PC-3 (cell line): ENCODE data around the gene CTXN1. TPM values are rescaled to one million over a fixed set of nuclear protein-coding genes. Genes with fewer than 3 reads are reported as not detected.

Experiments
- ATAC-seq: fragments of 200-7000 bp; cut with Tn5 transposase; 2 replicates; pipeline ENCODE4 v1.9.1; 2020; ENCODE audit warnings: mild to moderate bottlenecking, moderate library complexity
- BruUV-seq: library from RNA; stranded (reverse); fragments of 400-500 nt; replicated peaks from 2 replicates; lab custom pipeline; 2021; lab: Mats Ljungman, UMichigan
- CTCF ChIA-PET: fragments of 300-600 bp; sonication (Branson Sonifier 250); formaldehyde crosslinking; loops from one replicate; lab custom pipeline; 2022; ENCODE audit warnings: antibody characterized with exemption; lab: Charles Lee
- POLR2A ChIA-PET: fragments of 300-600 bp; sonication (Branson Sonifier 250); formaldehyde crosslinking; loops from one replicate; lab custom pipeline; 2022; ENCODE audit warnings: antibody characterized with exemption; ENCODE audit not compliant: unreplicated experiment; lab: Charles Lee
- DNase-seq: peaks from one replicate; pipeline ENCODE4 v3.0.0-alpha.2; 2015
- H2AFZ ChIP-seq: fragments of 300-600 bp; sonication (generic); 2 replicates; pipeline ENCODE4 v1.6.0; 2016; ENCODE audit warnings: antibody characterized with exemption, low read length
- H3F3A ChIP-seq: fragments of 300-600 bp; sonication (generic); one replicate; pipeline ENCODE4 v1.6.0; 2017; ENCODE audit warnings: antibody characterized with exemption, low read length, control low read depth, mild to moderate bottlenecking; ENCODE audit not compliant: unreplicated experiment
- H3K27ac ChIP-seq: fragments of 300-600 bp; sonication (generic); 2 replicates; pipeline ENCODE4 v1.5.1; 2016; ENCODE audit warnings: mild to moderate bottlenecking, low read length
- H3K27me3 ChIP-seq: fragments of 300-600 bp; sonication (generic); 2 replicates; pipeline ENCODE4 v1.6.1; 2016; ENCODE audit warnings: low read length, mixed read lengths
- H3K36me3 ChIP-seq: fragments of 300-600 bp; sonication (generic); 2 replicates; pipeline ENCODE4 v1.6.1; 2016; ENCODE audit warnings: low read depth, mixed run types, low read length, mixed read lengths
- H3K4me1 ChIP-seq: fragments of 300-600 bp; sonication (generic); 2 replicates; pipeline ENCODE4 v1.5.1; 2016; ENCODE audit warnings: low read length; ENCODE audit not compliant: insufficient read depth
- H3K4me2 ChIP-seq: fragments of 300-600 bp; sonication (generic); 2 replicates; pipeline ENCODE4 v1.6.0; 2016; ENCODE audit warnings: low read length
- H3K4me3 ChIP-seq: fragments of 300-600 bp; sonication (generic); 2 replicates; pipeline ENCODE4 v1.5.1; 2016; ENCODE audit warnings: mild to moderate bottlenecking, low read length, mixed read lengths
- H3K79me2 ChIP-seq: fragments of 300-600 bp; sonication (generic); 2 replicates; pipeline ENCODE4 v1.6.1; 2017; ENCODE audit warnings: low read length, mixed read lengths
- H3K9ac ChIP-seq: fragments of 300-600 bp; sonication (generic); 2 replicates; pipeline ENCODE4 v1.6.0; 2016; ENCODE audit warnings: mild to moderate bottlenecking, low read length
- H3K9me2 ChIP-seq: fragments of 300-600 bp; sonication (generic); replicated peaks from 2 replicates; pipeline ENCODE4 v1.6.1; 2016; ENCODE audit warnings: mixed run types, low read length, mixed read lengths
- H3K9me3 ChIP-seq: fragments of 300-600 bp; sonication (generic); 2 replicates; pipeline ENCODE4 v1.6.1; 2016; ENCODE audit warnings: low read length, mixed read lengths
- H4K20me1 ChIP-seq: fragments of 300-600 bp; sonication (generic); 2 replicates; pipeline ENCODE4 v1.6.1; 2016; ENCODE audit warnings: low read length, mixed read lengths
- CTCF ChIP-seq: fragments of 300-600 bp; sonication (generic); conservative IDR thresholded peaks from 2 replicates; pipeline ENCODE4 v1.5.1; 2017; ENCODE audit warnings: antibody characterized with exemption, low read depth, mild to moderate bottlenecking, low read length
- EZH2 ChIP-seq: fragments of 300-600 bp; sonication (generic); IDR thresholded peaks from one replicate; pipeline ENCODE4 v1.6.1; 2017; ENCODE audit warnings: antibody characterized with exemption, mild to moderate bottlenecking, low read length; ENCODE audit not compliant: unreplicated experiment
- EZH2phosphoT487 ChIP-seq: fragments of 300-600 bp; sonication (generic); IDR thresholded peaks from 2 replicates; pipeline ENCODE4 v1.6.1; 2018; ENCODE audit warnings: mild to moderate bottlenecking, antibody characterized with exemption, low read length, borderline replicate concordance
- intact Hi-C: fragments of 100-400 bp; cut with micrococcal nuclease; formaldehyde crosslinking; loops from 2 replicates; pipeline ENCODE4 v1.9.0; 2023
- total RNA-seq: library from RNA; depleted of rRNA; stranded (reverse); fragments of >200 nt; gene quantifications from 2 replicates; pipeline ENCODE4 v1.2.3, GENCODE V29; 2014

The CTXN1 gene
- total RNA-seq, 1 experiment from 2014 or later: 11.4 TPM

- H3K9ac ChIP-seq: no peak overlapping the region
- no peaks in the 10 kb centered on the region for H3K9me3 ChIP-seq
- H3K9me2 ChIP-seq: no peaks in the 10 kb centered on the region
- H3K27me3 ChIP-seq: no peaks in the 10 kb centered on the region
- peaks cover 46% of the 10 kb centered on the region for H3K4me1 ChIP-seq
- no peak overlapping the region for H3K27ac ChIP-seq
- BruUV-seq: no TSS peak
- 0 out of 2 replicates have a peak, but pooled peaks cover 5% of the 10 kb centered on the region for H3K79me2 ChIP-seq
- TF ChIP-seq EZH2: no peak
- TF ChIP-seq CTCF: no peak
- intact Hi-C loops: loop anchor here (5.0 kb wide), 1 partner anchor 72 kb away; no protein-coding TSS in a partner anchor
- 0 out of 2 replicates have a peak, but pooled peaks cover 9% of the 10 kb centered on the region for H4K20me1 ChIP-seq
- ChIA-PET POLR2A (no interaction called here), CTCF (no interaction called here)
- H3K4me2 ChIP-seq: peak overlapping the region; percentile 79
- H3K4me3 ChIP-seq: peak overlapping the region; percentile 55; the same call in 1 of the 2 replicates
- no peaks in the 10 kb centered on the region for H3F3A ChIP-seq
- no peaks in the 10 kb centered on the region; the same call in 1 of the 2 replicates for H3K36me3 ChIP-seq
- no peak for ATAC-seq
- H2AFZ ChIP-seq: no peak overlapping the region
- DNase-seq: no peak
Measured at GRCh38 chr19:7924651-7925170, 1.2 kb downstream of the CTXN1 start.

- Histone ChIP-seq H3K4me1 (peaks cover 43% of the 10 kb centered on the region), H3K9me3 (no peaks in the 10 kb centered on the region), H3K27me3 (no peaks in the 10 kb centered on the region), H3K9ac (no peak overlapping the region), H3K79me2 (0 out of 2 replicates have a peak, but pooled peaks cover 5% of the 10 kb centered on the region), H3F3A (no peaks in the 10 kb centered on the region), H3K27ac (no peak overlapping the region), H3K4me3 (no peak overlapping the region), H2AFZ (no peak overlapping the region), H3K9me2 (no peaks in the 10 kb centered on the region), H3K36me3 (no peaks in the 10 kb centered on the region; the same call in 1 of the 2 replicates), H3K4me2 (no peak overlapping the region), H4K20me1 (0 out of 2 replicates have a peak, but pooled peaks cover 9% of the 10 kb centered on the region)
- ChIA-PET CTCF (interaction anchor here (0.6 kb wide), 1 partner anchor 195 kb away, joined by 3 read pairs; no protein-coding TSS in a partner anchor), POLR2A (interaction anchor here (0.6 kb wide), 1 partner anchor 482 kb away, joined by 34 read pairs; no protein-coding TSS in a partner anchor)
- intact Hi-C loops: no loop called here
- ATAC-seq: no peak
- no peak for DNase-seq
- BruUV-seq: no TSS peak
- no peak for TF ChIP-seq EZH2
- TF ChIP-seq CTCF: no peak
- TF ChIP-seq EZH2phosphoT487: no peak
Measured at GRCh38 chr19:7924241-7924640, 1.7 kb downstream of the CTXN1 start.
